Fibroblast of the aortic adventitia (primary cell): Measurements from ENCODE around the gene ALDH7A1. TPM values are rescaled to one million over a fixed set of nuclear protein-coding genes. Genes with fewer than 3 reads are reported as not detected.
"Not testable (repeated sequence)": the region's sequence is repeated elsewhere in the genome, so short reads cannot be mapped to it uniquely, and the experiment has no call there.

Experiments used
- DNase-seq: peaks from one replicate; pipeline ENCODE4 v3.0.0-alpha.2; 2010; ENCODE audit warnings: low read depth
- H3K4me3 ChIP-seq: 2 replicates; pipeline ENCODE4 v1.5.1; 2011; ENCODE audit warnings: low read depth, mild to moderate bottlenecking, control low read depth, low read length, moderate library complexity
- total RNA-seq: library from RNA; depleted of rRNA; stranded (reverse); fragments of >200 nt; gene quantifications from 2 replicates; pipeline ENCODE4 v1.2.3, GENCODE V29; 2012; ENCODE audit warnings: low replicate concordance
- TF ChIP-seq, protein P1 (sequence below): IDR thresholded peaks from 2 replicates; pipeline ENCODE4 v1.5.1; 2011; ENCODE audit warnings: mild to moderate bottlenecking, low read length, control low read depth, inconsistent platforms; ENCODE audit not compliant: insufficient read depth

The ALDH7A1 gene
- total RNA-seq, 1 donor, result 33.6 TPM

DNA sequence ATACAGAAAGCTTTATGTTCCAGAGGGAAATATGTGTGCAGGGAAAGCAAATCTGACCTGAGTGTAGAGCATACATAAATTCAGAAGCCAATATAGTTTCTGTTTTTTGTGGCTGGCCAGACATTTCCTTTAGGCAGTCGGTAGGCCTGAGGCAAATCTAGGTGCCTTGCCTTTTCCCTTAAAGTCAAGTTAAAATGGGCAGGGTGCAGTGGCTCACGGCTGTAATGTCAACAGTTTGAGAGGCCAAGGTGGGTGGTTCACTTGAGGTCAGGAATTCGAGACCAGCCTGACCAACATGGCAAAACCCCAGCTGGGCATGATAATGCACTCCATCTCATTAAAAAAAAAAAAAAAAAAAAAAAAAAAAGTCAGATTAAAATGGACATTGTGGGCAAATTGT is 36.9 kb upstream of the ALDH7A1 start:
- TF ChIP-seq, protein P1, sequence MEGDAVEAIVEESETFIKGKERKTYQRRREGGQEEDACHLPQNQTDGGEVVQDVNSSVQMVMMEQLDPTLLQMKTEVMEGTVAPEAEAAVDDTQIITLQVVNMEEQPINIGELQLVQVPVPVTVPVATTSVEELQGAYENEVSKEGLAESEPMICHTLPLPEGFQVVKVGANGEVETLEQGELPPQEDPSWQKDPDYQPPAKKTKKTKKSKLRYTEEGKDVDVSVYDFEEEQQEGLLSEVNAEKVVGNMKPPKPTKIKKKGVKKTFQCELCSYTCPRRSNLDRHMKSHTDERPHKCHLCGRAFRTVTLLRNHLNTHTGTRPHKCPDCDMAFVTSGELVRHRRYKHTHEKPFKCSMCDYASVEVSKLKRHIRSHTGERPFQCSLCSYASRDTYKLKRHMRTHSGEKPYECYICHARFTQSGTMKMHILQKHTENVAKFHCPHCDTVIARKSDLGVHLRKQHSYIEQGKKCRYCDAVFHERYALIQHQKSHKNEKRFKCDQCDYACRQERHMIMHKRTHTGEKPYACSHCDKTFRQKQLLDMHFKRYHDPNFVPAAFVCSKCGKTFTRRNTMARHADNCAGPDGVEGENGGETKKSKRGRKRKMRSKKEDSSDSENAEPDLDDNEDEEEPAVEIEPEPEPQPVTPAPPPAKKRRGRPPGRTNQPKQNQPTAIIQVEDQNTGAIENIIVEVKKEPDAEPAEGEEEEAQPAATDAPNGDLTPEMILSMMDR, result no peak
- DNase-seq, result no peak
- H3K4me3 ChIP-seq, result no peak overlapping the region

DNA sequence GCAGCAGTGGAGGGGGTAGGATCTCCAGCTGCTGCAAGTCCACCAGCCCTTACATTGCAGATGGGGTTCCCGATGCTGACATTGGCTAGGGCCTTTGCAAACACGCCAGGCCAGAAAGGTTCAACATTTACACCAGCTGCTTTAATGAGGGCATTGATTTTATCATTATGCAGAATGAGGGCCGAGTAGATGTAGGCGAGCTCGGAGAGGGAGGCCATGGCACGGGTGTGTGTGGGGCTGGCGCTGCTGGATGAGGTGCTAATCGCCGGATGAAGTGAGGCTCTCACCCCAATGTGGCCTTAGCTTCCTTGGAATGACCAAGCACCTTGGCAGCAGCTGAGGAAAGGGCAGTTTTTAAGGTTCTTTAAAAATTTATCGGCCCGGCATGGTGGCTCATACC is 33.1 kb upstream of the ALDH7A1 start:
- H3K4me3 ChIP-seq, result no peak overlapping the region
- TF ChIP-seq, protein P1, result no peak

DNA sequence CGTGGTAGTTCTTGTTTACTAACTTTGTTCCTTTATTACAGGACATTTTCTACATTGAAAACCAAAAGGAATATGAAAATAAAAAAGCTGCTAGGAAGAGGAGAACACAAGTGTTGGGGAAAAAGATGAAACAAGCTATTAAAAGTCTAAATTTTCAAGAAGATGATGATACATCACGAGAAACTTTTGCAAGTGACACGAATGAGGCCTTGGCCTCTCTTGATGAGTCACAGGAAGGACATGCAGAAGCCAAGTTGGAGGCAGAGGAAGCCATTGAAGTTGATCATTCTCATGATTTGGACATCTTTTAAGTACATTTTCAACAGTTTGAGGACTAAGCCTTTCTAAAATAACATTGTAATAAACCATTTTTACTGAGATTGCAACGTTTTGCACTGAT is 29.5 kb upstream of the ALDH7A1 start:
- TF ChIP-seq, protein P1, result no peak
- H3K4me3 ChIP-seq, result no peak overlapping the region
- DNase-seq, result peak; percentile 77

More for the DNA sequence above, 33.1 kb upstream of the ALDH7A1 start:
- DNase-seq, result no peak

DNA sequence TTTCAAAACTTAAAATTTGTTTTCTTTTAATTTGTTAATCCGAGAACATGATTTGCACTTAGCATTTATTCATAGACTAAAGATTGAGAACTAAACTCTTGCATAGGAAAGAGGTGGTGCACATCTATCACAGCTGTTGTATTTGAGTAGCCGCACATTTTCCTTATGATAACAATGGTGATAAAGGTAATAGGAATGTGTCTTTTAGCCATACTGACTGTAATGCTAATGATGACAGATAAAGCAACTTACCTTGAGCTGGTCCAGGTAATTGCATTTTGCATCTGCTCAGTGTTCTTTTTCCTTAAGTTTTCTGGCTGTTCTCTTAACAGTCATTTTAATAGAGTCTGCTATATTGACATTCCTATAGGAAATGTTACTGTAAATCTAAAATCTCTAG is 24.8 kb upstream of the ALDH7A1 start:
- TF ChIP-seq, protein P1, result no peak
- no peak for DNase-seq
- no peak overlapping the region for H3K4me3 ChIP-seq

DNA sequence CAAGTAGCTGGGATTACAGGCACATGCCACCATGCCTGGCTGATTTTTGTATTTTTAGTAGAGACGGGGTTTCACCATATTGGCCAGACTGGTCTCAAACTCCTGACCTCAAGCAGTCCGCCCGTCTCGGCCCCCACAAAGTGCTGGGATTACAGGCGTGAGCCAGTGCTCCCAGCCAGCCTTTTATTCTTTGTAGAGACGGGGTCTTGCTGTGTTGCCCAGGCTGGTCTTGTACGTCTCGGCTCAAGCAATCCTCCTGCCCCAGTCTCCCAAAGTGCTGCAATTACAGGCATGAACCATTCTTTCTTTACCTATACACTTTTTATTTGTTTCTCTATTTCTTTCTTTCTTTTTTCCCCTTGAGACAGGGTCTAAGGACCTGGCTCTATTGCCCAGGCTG is 22.6 kb upstream of the ALDH7A1 start:
- not testable (repeated sequence) for H3K4me3 ChIP-seq, DNase-seq

DNA sequence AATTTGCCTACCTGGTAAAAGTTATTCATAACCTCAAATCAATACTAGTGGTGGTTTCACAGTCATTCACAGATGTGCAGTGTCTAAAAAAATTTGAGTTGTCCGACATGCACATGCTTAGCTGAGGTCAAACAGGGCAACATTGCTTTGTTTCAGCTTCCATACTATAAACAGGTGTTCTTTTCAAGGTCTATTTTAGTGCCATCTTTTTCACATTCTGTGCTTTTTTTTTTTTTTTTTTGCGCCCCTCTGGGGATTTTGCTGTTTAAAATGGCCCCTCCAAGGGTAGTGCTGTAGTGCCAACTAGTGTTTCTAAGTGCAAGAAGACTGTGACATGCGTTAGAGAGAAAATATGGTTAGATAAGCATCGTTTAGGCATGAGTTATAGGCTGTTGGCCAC is 20.3 kb upstream of the ALDH7A1 start:
- TF ChIP-seq, protein P1, result no peak
- no peak for DNase-seq
- H3K4me3 ChIP-seq, result no peak overlapping the region

DNA sequence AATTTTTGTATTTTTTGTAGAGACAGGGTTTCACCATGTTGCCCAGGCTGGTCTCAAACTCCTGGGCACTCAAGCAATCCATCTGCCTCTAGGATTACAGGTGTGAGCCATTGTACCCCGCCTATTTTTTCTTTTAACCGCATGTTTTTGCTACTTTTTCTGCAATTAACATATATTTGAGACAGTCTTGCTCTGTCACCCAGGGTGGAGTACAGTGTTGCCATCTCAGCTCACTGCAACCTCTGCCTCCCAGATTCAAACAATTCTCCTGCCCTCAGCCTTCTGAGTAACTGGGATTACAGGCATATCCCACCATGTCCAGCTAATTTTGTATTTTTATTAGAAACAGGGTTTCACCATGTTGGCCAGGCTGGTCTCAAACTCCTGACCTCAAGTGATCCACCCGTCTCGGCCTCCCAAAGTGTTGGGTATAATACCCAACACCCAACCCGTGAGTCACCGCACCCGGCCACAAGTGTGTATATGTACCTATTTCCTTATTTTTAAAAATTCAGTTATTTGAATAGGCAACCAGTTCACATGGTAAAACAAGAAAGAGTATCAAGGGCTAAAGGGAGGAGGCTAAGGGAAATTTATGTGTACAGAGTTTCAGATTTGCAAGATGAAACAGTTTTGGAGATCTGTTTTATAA is 19.0 kb upstream of the ALDH7A1 start:
- TF ChIP-seq, protein P1, result no peak
- H3K4me3 ChIP-seq, result no peak overlapping the region
- no peak for DNase-seq
